Mammary epithelial cell (primary cell): Measurements from ENCODE around the gene GALR3.

Source experiments
- EZH2 ChIP-seq: IDR thresholded peaks from 2 replicates; pipeline ENCODE4 v1.6.1; 2012; ENCODE audit warnings: low read length, inconsistent platforms, borderline replicate concordance
- TF ChIP-seq, protein P1 (sequence below), 2 donors: IDR thresholded peaks in 1 of 2; conservative IDR thresholded peaks in 1 of 2; 2 replicates each; pipeline ENCODE4 v1.5.1; 2011 to 2012; ENCODE audit warnings: inconsistent platforms in 2 of 2, low read length in 2 of 2, mild to moderate bottlenecking in 2 of 2, control low read depth in 1 of 2, low read depth in 1 of 2; ENCODE audit not compliant: insufficient read depth in 1 of 2; ENCODE audit errors: extremely low read depth in 1 of 2

DNA sequence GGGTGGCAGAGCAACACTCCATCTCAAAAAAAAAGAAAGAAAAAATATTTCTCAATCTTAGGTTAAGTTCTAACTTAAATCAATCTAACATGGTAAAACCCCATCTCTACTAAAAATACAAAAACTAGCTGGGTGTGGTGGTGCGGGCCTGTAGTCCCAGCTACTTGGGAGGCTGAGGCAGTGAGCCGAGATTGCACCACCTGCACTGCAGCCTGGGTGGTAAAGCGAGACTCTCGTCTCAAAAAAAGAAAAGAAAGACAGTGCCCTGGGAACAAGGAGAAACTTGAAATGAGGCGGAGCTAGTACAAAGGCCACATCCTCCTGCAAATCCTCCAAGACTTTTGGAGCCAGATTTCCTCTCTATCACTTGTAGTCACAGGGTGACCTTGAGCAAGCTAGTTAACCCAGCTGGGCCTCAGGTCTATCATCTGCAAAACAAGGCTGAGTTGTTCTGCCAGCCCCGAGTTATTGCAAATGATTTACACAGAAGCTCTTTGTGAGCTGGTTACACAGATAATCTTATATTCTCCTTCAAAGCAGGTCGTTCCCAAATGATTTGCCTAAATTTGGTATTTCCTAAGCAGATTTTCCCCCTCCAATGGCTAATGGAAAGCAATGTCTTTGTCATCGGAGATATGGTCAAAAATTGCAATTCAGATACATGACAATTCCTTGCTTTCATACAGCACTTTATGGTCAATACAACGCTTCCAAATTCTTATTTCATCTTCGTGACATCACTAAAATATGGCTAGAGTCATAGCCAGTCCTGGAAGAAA lies 19.0 kb downstream of the GALR3 start:
- TF ChIP-seq, protein P1, sequence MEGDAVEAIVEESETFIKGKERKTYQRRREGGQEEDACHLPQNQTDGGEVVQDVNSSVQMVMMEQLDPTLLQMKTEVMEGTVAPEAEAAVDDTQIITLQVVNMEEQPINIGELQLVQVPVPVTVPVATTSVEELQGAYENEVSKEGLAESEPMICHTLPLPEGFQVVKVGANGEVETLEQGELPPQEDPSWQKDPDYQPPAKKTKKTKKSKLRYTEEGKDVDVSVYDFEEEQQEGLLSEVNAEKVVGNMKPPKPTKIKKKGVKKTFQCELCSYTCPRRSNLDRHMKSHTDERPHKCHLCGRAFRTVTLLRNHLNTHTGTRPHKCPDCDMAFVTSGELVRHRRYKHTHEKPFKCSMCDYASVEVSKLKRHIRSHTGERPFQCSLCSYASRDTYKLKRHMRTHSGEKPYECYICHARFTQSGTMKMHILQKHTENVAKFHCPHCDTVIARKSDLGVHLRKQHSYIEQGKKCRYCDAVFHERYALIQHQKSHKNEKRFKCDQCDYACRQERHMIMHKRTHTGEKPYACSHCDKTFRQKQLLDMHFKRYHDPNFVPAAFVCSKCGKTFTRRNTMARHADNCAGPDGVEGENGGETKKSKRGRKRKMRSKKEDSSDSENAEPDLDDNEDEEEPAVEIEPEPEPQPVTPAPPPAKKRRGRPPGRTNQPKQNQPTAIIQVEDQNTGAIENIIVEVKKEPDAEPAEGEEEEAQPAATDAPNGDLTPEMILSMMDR (conservative IDR thresholded peaks at IDR 0.05 in 1 of 2, IDR thresholded peaks at IDR 0.05 in 1 of 2; ENCODE audit: extremely low read depth in 1 of 2, insufficient read depth in 1 of 2, low read depth in 1 of 2, low read length in 2 of 2), result no peak
- TF ChIP-seq EZH2, result no peak
